HG03442 (cell line): ENCODE measurements around the gene AQP12B.
"Not testable (repeated sequence)": the region's sequence is repeated elsewhere in the genome, so short reads cannot be mapped to it uniquely, and the experiment has no call there.

Source experiments
- ATAC-seq: cut with Tn5 transposase; IDR thresholded peaks from one replicate; pipeline ENCODE4 v1.9.1; 2021; ENCODE audit warnings: mild to moderate bottlenecking, moderate library complexity; ENCODE audit not compliant: unreplicated experiment

The AQP12B gene

DNA sequence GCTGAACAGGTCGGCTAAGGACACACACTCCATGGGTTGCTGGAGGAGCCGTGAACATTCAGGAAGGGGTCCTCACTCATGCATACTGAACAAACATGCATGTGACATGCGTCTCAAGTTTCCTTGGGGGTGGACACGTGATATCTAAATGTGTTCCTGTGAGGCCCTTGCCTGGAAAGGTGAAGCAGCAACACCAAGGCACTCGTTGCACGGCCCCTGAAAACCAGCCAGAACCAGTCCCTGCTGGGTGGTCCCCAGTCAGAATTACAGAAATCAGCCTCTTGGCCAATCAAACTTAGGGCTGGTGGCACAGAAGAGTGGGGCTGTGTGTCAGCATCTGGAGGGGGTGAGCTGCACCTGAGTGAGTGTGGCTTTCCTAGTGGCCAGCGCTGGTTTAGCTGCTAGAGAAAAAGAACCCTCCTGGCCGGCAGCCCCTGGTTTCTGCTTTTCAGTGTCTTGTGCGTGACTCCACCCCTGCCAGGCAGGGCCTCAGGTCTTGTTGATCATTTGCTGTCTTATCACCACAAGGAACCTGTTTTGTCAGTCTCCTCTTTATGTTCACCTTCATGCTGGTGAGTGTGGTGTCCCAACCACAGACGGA lies 3.2 kb upstream of the AQP12B start:
- ATAC-seq: no peak

DNA sequence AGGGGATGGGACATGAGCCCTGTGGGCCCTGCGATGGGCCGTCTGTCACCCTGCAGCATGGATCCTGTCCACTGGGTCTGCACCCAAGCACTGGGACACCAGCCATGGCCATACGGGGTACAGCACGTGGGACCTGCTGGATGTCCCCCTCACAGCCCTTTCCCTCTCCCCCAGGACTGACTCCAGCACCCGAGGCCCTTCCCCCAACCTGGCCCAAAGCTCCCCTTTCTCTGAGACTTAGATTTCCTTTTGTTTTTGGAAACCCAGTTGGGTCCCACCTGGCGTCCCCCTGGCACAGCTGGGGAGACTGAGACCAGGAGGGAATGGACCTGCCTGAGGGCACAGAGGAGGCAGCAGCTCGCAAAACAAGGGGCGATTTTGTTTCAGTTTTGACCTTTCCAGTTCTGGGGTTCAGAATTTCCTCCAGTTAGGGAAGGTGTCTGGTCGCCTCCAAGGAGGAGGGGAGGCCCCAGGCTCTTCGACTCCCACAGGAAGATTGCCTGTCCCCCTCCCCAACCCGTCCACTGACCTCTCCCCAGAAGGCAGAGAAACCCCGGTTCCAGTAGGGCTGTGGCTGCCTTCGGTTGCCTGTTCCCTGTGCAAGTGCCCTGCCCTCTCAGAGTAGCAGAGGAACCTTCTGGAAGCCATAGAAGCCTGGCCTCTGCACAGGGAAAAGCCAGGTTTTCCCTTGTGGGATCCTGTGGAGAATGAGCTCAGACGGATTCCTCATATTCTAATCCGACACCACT lies 1.5 kb upstream of the AQP12B start:
- not testable (repeated sequence) for ATAC-seq

GRCh38 chr2:240683329-240683979 lies 769 bp upstream of the AQP12B start:
- not testable (repeated sequence) for ATAC-seq

GRCh38 chr2:240680185-240680584 lies 2.5 kb downstream of the AQP12B start:
- ATAC-seq: not testable (repeated sequence)

- not testable (repeated sequence) for ATAC-seq
Observed at GRCh38 chr2:240678909-240679308, 3.8 kb downstream of the AQP12B start.

DNA sequence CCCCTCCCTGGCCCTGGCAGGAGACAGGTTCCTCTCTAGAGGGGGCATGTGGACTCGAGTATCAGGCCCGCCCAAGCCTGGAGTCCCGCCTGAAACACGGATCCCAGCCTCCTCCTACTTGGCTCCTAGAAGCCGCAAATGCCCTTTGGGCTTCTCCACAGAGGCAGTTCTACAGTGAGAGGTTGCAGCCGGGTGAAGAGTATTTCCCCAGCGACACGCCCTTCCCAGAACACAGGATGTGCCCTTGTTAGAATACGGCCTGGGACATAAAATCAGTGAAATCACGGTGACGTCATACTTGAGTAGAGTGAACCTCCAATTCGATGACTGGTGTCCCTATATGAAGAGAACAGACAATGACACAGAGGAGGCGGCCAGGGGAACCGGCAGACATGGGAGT lies 4.6 kb downstream of the AQP12B start:
- ATAC-seq: not testable (repeated sequence)

GRCh38 chr2:240675345-240675744 lies 7.3 kb downstream of the AQP12B start:
- not testable (repeated sequence) for ATAC-seq

GRCh38 chr2:240674461-240675184 lies 8.1 kb downstream of the AQP12B start:
- not testable (repeated sequence) for ATAC-seq

GRCh38 chr2:240672701-240673190 lies 9.9 kb downstream of the AQP12B start:
- ATAC-seq: no peak

- no peak for ATAC-seq
Observed at GRCh38 chr2:240672076-240672700, 10.5 kb downstream of the AQP12B start.

GRCh38 chr2:240670950-240671349 lies 11.7 kb downstream of the AQP12B start:
- no peak for ATAC-seq

DNA sequence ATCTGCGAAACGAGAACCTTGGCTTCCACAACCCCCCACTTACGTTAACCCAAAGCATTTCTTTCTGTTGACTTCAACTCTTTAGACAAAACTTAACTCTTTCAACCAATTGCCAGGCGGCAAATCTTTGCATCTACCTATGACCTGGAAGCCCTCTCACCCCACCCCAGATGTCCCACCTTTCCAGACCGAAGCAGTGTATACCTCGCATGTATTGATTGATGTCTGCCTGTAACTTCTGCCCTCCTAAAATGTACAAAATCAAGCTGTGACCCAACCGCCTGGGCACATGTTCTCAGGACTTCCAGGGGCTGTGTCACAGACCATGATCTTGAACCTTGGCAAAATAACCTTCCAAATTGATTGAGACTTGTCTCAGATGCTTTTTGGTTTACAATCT lies 12.3 kb downstream of the AQP12B start:
- ATAC-seq: no peak

DNA sequence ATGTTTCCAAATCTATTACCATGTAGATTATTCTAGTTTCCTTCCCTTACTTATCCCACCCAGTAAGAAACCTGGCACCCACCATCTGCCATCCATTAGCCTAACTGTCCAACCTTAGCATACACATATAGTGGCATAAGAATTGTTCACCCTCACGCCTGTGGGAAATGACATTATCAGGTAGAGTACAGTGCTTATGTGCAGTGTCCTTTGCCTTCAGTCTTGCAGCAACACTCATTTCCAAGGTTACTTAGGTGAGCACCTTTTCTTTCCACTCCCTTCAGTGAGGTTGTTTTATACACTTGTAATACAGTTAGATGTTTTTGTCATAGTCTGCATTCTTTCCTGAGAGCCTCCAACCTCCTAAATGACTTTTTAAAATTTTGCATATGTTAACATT lies 18.1 kb downstream of the AQP12B start:
- ATAC-seq: no peak

GRCh38 chr2:240663546-240664190 lies 19.0 kb downstream of the AQP12B start:
- no peak for ATAC-seq

DNA sequence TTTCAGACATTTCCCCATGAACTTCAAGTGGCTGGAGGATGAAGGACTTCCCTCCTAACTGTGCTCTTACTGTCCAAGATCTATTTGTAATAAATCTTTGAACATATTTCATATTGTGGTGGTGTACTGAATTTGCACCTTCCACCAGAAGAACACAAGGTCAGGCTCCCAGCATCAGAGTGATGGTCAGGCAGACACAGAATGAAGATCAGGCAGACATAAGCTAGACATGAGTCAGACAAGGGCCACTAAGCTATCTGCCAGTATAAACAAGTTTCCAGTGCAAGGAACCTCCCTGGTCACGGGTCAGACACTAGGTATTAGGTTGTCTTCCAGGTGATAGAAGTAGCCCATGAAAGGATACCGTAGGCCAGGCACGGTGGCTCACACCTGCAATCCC lies 20.0 kb downstream of the AQP12B start:
- no peak for ATAC-seq

DNA sequence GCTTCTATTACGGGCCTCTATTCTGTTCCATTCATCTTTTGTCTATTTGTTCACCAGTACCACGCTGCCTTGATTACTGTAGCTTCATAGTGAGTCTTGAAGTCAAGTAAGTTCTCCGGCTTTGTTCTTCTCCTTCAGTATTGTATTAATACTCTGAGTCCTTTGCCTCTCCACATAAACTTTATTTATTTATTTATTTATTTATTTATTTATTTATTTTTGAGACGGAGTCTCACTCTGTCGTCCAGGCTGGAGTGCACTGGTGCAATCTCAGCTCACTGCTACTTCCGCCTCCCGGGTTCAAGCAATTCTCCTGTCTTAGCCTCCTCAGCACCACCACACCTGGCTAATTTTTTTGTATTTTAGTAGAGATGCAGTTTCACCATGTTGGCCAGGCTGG lies 22.8 kb downstream of the AQP12B start:
- not testable (repeated sequence) for ATAC-seq

GRCh38 chr2:240655931-240656886 lies 26.5 kb downstream of the AQP12B start:
- ATAC-seq: no peak

GRCh38 chr2:240651185-240651584 lies 31.5 kb downstream of the AQP12B start:
- no peak for ATAC-seq
